Choroid plexus epithelial cell (primary cell): ENCODE data around the gene BAAT.

Source experiments
- DNase-seq: peaks from one replicate; pipeline ENCODE4 v3.0.0-alpha.2; 2010; ENCODE audit warnings: low read depth
- H3K4me3 ChIP-seq: 2 replicates; pipeline ENCODE4 v1.5.1; 2011; ENCODE audit warnings: low read depth, mild to moderate bottlenecking, control low read depth, low read length, moderate library complexity
- CTCF ChIP-seq: conservative IDR thresholded peaks from 2 replicates; pipeline ENCODE4 v1.5.1; 2011; ENCODE audit warnings: low read depth, mild to moderate bottlenecking, control low read depth, inconsistent platforms, low read length, moderate library complexity

The BAAT gene

GRCh38 chr9:101414839-101415238 is 30.0 kb upstream of the BAAT start:
- no peak for DNase-seq
- no peak for TF ChIP-seq CTCF
- H3K4me3 ChIP-seq = no peak overlapping the region

GRCh38 chr9:101409079-101409477 is 24.3 kb upstream of the BAAT start:
- DNase-seq = no peak
- no peak overlapping the region for H3K4me3 ChIP-seq
- TF ChIP-seq CTCF = no peak

GRCh38 chr9:101408374-101409078 is 23.7 kb upstream of the BAAT start:
- no peak for DNase-seq
- H3K4me3 ChIP-seq = no peak overlapping the region
- no peak for TF ChIP-seq CTCF

- no peak for DNase-seq
- no peak for TF ChIP-seq CTCF
Measured at GRCh38 chr9:101403516-101404285, 18.9 kb upstream of the BAAT start.

GRCh38 chr9:101400120-101400519 is 15.3 kb upstream of the BAAT start:
- peak; percentile 46 for DNase-seq
- peak overlapping the region; percentile 78 for H3K4me3 ChIP-seq
- no peak for TF ChIP-seq CTCF

More at GRCh38 chr9:101403516-101404285, 18.9 kb upstream of the BAAT start:
- no peak overlapping the region for H3K4me3 ChIP-seq

- no peak for DNase-seq
- TF ChIP-seq CTCF = no peak
- H3K4me3 ChIP-seq = peak overlapping the region; percentile 78
Measured at GRCh38 chr9:101399643-101399970, 14.8 kb upstream of the BAAT start.
